Globus pallidus (tissue), 1 donor: ENCODE measurements around the gene HIVEP1.

Experiments used
- DNase-seq: peaks from one replicate; pipeline ENCODE4 v3.0.0-alpha.2; 2015; ENCODE audit warnings: low spot score

The HIVEP1 gene

GRCh38 chr6:12190252-12190651, 178.1 kb downstream of the HIVEP1 start:
- no peak for DNase-seq

GRCh38 chr6:12196326-12196936, 184.3 kb downstream of the HIVEP1 start:
- DNase-seq = no peak

- DNase-seq = no peak
These were observed 186.7 kb downstream of the HIVEP1 start for GRCh38 chr6:12198851-12199250.

- no peak for DNase-seq
These were observed 188.0 kb downstream of the HIVEP1 start for GRCh38 chr6:12200015-12200564.

GRCh38 chr6:12200761-12201160, 188.6 kb downstream of the HIVEP1 start:
- DNase-seq = no peak

GRCh38 chr6:12203001-12203400, 190.9 kb downstream of the HIVEP1 start:
- DNase-seq = no peak

- no peak for DNase-seq
These were observed 196.1 kb downstream of the HIVEP1 start for GRCh38 chr6:12208190-12208589.

GRCh38 chr6:12208673-12209072, 196.6 kb downstream of the HIVEP1 start:
- DNase-seq = no peak
